GM12878 (cell line): ENCODE results near the gene HHLA2. TPM values are rescaled to one million over a fixed set of nuclear protein-coding genes. Genes with fewer than 3 reads are reported as not detected.

Source experiments
- ATAC-seq: fragments of 200-7000 bp; cut with Tn5 transposase; 3 replicates; pipeline ENCODE4 v1.9.1; 2020; ENCODE audit warnings: mild to moderate bottlenecking, moderate library complexity
- BruUV-seq: library from RNA; stranded (reverse); fragments of 400-500 nt; replicated peaks from 2 replicates; lab custom pipeline; 2021; lab: Mats Ljungman, UMichigan
- CTCF ChIA-PET: fragments of 300-600 bp; sonication (Branson Sonifier 250); formaldehyde crosslinking; extraction: SDS; loops from one replicate; lab custom pipeline; 2021; ENCODE audit warnings: inconsistent platforms; lab: Yijun Ruan, JAX
- POLR2A ChIA-PET: fragments of 350-600 bp; formaldehyde crosslinking; extraction: SDS; loops from one replicate; lab custom pipeline; 2021; ENCODE audit warnings: inconsistent platforms; lab: Charles Lee
- RAD21 ChIA-PET: fragments of 300-600 bp; sonication (Branson Sonifier 250); formaldehyde crosslinking; loops from one replicate; lab custom pipeline; 2023; ENCODE audit warnings: antibody characterized with exemption; ENCODE audit not compliant: unreplicated experiment; lab: Charles Lee
- SMC1A ChIA-PET: fragments of 300-600 bp; sonication (Branson Sonifier 250); formaldehyde crosslinking; loops from one replicate; lab custom pipeline; 2023; ENCODE audit not compliant: unreplicated experiment, uncharacterized antibody; lab: Charles Lee
- DNase-seq: peaks from one replicate; pipeline ENCODE4 v3.0.0-alpha.2; 2011; ENCODE audit warnings: low read depth, low spot score
- FAIRE-seq: peaks from 3 replicates; lab custom pipeline; 2011; peaks lifted over from hg19 to GRCh38; lab: Jason Lieb, UNC
- H2AFZ ChIP-seq: 2 replicates; pipeline ENCODE4 v1.6.0; 2011; ENCODE audit warnings: low read depth, low read length, control low read depth; ENCODE audit not compliant: control insufficient read depth
- H3K27ac ChIP-seq: 2 replicates; pipeline ENCODE4 v1.5.1; 2011; ENCODE audit warnings: control low read depth; ENCODE audit not compliant: control insufficient read depth, insufficient read depth
- H3K27me3 ChIP-seq, 2 experiments: replicated peaks in 1 of 2; 2 replicates each; pipeline versions ENCODE4 v1.6.0 to v1.6.1; 2011; ENCODE audit warnings: low read length in 1 of 2; ENCODE audit not compliant: control insufficient read depth in 2 of 2, insufficient read depth in 2 of 2
- H3K36me3 ChIP-seq, 2 experiments: 2 replicates each; pipeline ENCODE4 v1.5.1; 2011; ENCODE audit warnings: low read length in 1 of 2; ENCODE audit not compliant: control insufficient read depth in 2 of 2, insufficient read depth in 2 of 2
- H3K4me1 ChIP-seq: 2 replicates; pipeline ENCODE4 v1.6.1; 2011; ENCODE audit warnings: mild to moderate bottlenecking, low read length, moderate library complexity, mixed read lengths; ENCODE audit not compliant: control insufficient read depth, insufficient read depth
- H3K4me2 ChIP-seq: 2 replicates; pipeline ENCODE4 v1.6.0; 2011; ENCODE audit warnings: control low read depth; ENCODE audit not compliant: control insufficient read depth, insufficient read depth
- H3K4me3 ChIP-seq: fragments of 200-600 bp; sonication (generic); 2 replicates; pipeline ENCODE4 v1.5.1; 2016
- H3K79me2 ChIP-seq: 2 replicates; pipeline ENCODE4 v1.6.0; 2011; ENCODE audit warnings: low read length; ENCODE audit not compliant: control insufficient read depth, insufficient read depth
- H3K9ac ChIP-seq: 2 replicates; pipeline ENCODE4 v1.8.0; 2011; ENCODE audit warnings: low read length, control low read depth, mixed read lengths; ENCODE audit not compliant: control insufficient read depth, insufficient read depth
- H3K9me3 ChIP-seq: replicated peaks from 3 replicates; pipeline ENCODE4 v1.5.1; 2011; ENCODE audit warnings: mild to moderate bottlenecking, low read length; ENCODE audit not compliant: control insufficient read depth, insufficient read depth
- H4K20me1 ChIP-seq: 2 replicates; pipeline ENCODE4 v1.6.0; 2011; ENCODE audit not compliant: control insufficient read depth, insufficient read depth
- CBX5 ChIP-seq: sonication (generic); IDR thresholded peaks from 2 replicates; pipeline ENCODE4 v1.6.1; 2016; ENCODE audit warnings: low read depth, moderate library complexity, mild to moderate bottlenecking, inconsistent platforms
- CUX1 ChIP-seq: IDR thresholded peaks from 2 replicates; pipeline ENCODE4 v1.6.1; 2012; ENCODE audit warnings: improper control_type of control experiment, low read depth, low read length; ENCODE audit not compliant: insufficient replicate concordance
- E2F4 ChIP-seq: IDR thresholded peaks from 2 replicates; pipeline ENCODE4 v1.6.1; 2012; ENCODE audit warnings: low read depth, low read length, improper control_type of control experiment
- GATAD2B ChIP-seq: fragments of 450-650 bp; conservative IDR thresholded peaks from 2 replicates; pipeline ENCODE4 v1.6.1; 2017; ENCODE audit warnings: low read depth, mild to moderate bottlenecking, moderate library complexity
- IKZF1 ChIP-seq: fragments of 450-650 bp; conservative IDR thresholded peaks from 2 replicates; pipeline ENCODE4 v1.6.1; 2017; ENCODE audit warnings: antibody characterized with exemption, mild to moderate bottlenecking
- NFYB ChIP-seq: IDR thresholded peaks from 2 replicates; pipeline ENCODE4 v1.6.1; 2011; ENCODE audit warnings: low read depth, mild to moderate bottlenecking, low read length, improper control_type of control experiment, moderate library complexity; ENCODE audit not compliant: insufficient read depth
- NRF1 ChIP-seq: conservative IDR thresholded peaks from 2 replicates; pipeline ENCODE4 v1.6.1; 2011; ENCODE audit warnings: mild to moderate bottlenecking, low read depth, low read length, improper control_type of control experiment
- PML ChIP-seq: IDR thresholded peaks from 2 replicates; pipeline ENCODE4 v1.6.1; 2012; ENCODE audit warnings: low read length, inconsistent platforms
- RAD51 ChIP-seq: fragments of 450-650 bp; IDR thresholded peaks from 2 replicates; pipeline ENCODE4 v1.6.1; 2016; ENCODE audit warnings: moderate library complexity, mild to moderate bottlenecking, inconsistent platforms
- RB1 ChIP-seq: fragments of 450-650 bp; formaldehyde crosslinking; IDR thresholded peaks from 2 replicates; pipeline ENCODE4 v1.6.1; 2017; ENCODE audit warnings: mild to moderate bottlenecking, borderline replicate concordance
- SREBF2 ChIP-seq: IDR thresholded peaks from 2 replicates; pipeline ENCODE4 v1.6.1; 2012; ENCODE audit warnings: mild to moderate bottlenecking, low read length
- YBX1 ChIP-seq: fragments of 450-650 bp; IDR thresholded peaks from 2 replicates; pipeline ENCODE4 v1.6.1; 2016; ENCODE audit warnings: antibody characterized with exemption
- ZNF687 ChIP-seq: fragments of 450-650 bp; IDR thresholded peaks from 2 replicates; pipeline ENCODE4 v1.6.1; 2017; ENCODE audit warnings: mild to moderate bottlenecking, moderate library complexity
- WGBS: methylation state at CpG from one replicate; pipeline ENCODE4 v1.1.6; 2016; ENCODE audit warnings: low lambda C conversion rate; ENCODE audit not compliant: insufficient replicate concordance, insufficient coverage; ENCODE audit errors: missing lambda C conversion rate; 5-methylcytosine and 5-hydroxymethylcytosine counted together
- in situ Hi-C: fragments of 300-500 bp; cut with MboI; formaldehyde crosslinking; loops from 9 replicates; pipeline ENCODE4 v1.14.3; 2018; ENCODE audit warnings: mixed read lengths
- intact Hi-C: fragments of 100-400 bp; cut with micrococcal nuclease; formaldehyde crosslinking; loops from one replicate; pipeline ENCODE4 v1.14.2; 2022; ENCODE audit not compliant: unreplicated experiment
- polyA plus RNA-seq, 11 experiments: library from polyadenylated mRNA; depleted of rRNA in 4 of 11; unstranded in 6 of 11; stranded (reverse) in 5 of 11; fragments of >200 nt; fragmentation: Nextera tagmentation in 4 of 11; fragmentation: Illumina TruSeq in 1 of 11; extraction: Ambion mirVana in 4 of 11; extraction: Trizol in 1 of 11; gene quantifications; 1 replicate in 1 of 11; 2 replicates in 10 of 11; pipeline versions ENCODE4 v1.2.1 to v1.2.3, GENCODE V29; 2011 to 2016; ENCODE audit warnings: inconsistent platforms in 2 of 11, missing spikeins in 2 of 11, low read depth in 1 of 11
- total RNA-seq, 4 experiments: library from RNA; depleted of rRNA in 3 of 4; stranded (reverse); fragments of >200 nt in 3 of 4; fragmentation: Illumina TruSeq in 1 of 4; extraction: Trizol in 1 of 4; gene quantifications; 2 replicates each; pipeline versions ENCODE4 v1.2.1 to v1.2.3, GENCODE V29; 2013 to 2021

The HHLA2 gene
- total and polyA plus RNA-seq, 10 of the 15 experiments (the other 5 are each of a cell fraction or from before 2014, with no cell fraction given) = 0.11 to 1.3 (median 0.28) TPM; not detected in 1

GRCh38 chr3:108341911-108342310 is 45.6 kb downstream of the HHLA2 start:
- CTCF ChIA-PET = interaction anchor here (0.5 to 1.1 kb wide), 2 partner anchors 12 to 48 kb away, joined by 3 read pairs; no protein-coding TSS in a partner anchor
- intact Hi-C loops = loop anchor here (5.0 kb wide), 1 partner anchor 65 kb away; no protein-coding TSS in a partner anchor

More at GRCh38 chr3:108341911-108342310, 45.6 kb downstream of the HHLA2 start:
- ChIA-PET SMC1A (no interaction called here), RAD21 (interaction anchor here (1.2 kb wide), 1 partner anchor 23 kb away, joined by 3 read pairs; no protein-coding TSS in a partner anchor), POLR2A (interaction anchor here (0.6 kb wide), 1 partner anchor 457 kb away, joined by 3 read pairs; no protein-coding TSS in a partner anchor)
- Histone ChIP-seq H3K4me1 (peaks cover 10% of the 10 kb centered on the region), H3K4me2 (no peak overlapping the region), H3K27ac (no peak overlapping the region), H2AFZ (no peak overlapping the region), H3K79me2 (no peaks in the 10 kb centered on the region), H3K4me3 (no peak overlapping the region), H3K36me3 (no peaks in the 10 kb centered on the region), H3K27me3 (no peaks in the 10 kb centered on the region), H4K20me1 (no peaks in the 10 kb centered on the region), H3K9ac (no peak overlapping the region), H3K9me3 (no peaks in the 10 kb centered on the region)
- FAIRE-seq = no peak
- WGBS = 73% methylated on average over 6 of the region's 6 CpGs
- in situ Hi-C loops = no loop called here
- no peak for TF ChIP-seq NFYB
- TF ChIP-seq ZNF687 = no peak
- TF ChIP-seq YBX1 = no peak
- no peak for TF ChIP-seq RAD51
- no peak for TF ChIP-seq SREBF2
- TF ChIP-seq PML = no peak
- TF ChIP-seq RB1 = no peak
- TF ChIP-seq CUX1 = no peak
- TF ChIP-seq IKZF1 = no peak
- no peak for TF ChIP-seq E2F4
- TF ChIP-seq NRF1 = no peak
- no peak for TF ChIP-seq GATAD2B
- TF ChIP-seq CBX5 = no peak
- no peak for ATAC-seq
- no peak for DNase-seq
- BruUV-seq = no TSS peak
